Right lobe of liver (tissue), 6 donors: ENCODE results near the gene NFAT5. TPM values are rescaled to one million over a fixed set of nuclear protein-coding genes. Genes with fewer than 3 reads are reported as not detected.

Experiments
- ATAC-seq, 4 donors: fragments of 200-7000 bp; cut with Tn5 transposase; one replicate each; pipeline ENCODE4 v1.9.1; 2020; ENCODE audit warnings: mild to moderate bottlenecking in 4 of 4, moderate library complexity in 4 of 4
- DNase-seq, 3 donors: peaks; one replicate each; pipeline ENCODE4 v3.0.0-alpha.2; 2020
- H3K27ac ChIP-seq, 3 donors: fragments of 200-600 bp; one replicate each; pipeline ENCODE4 v1.8.0; 2022
- H3K27me3 ChIP-seq, 2 donors: fragments of 200-600 bp; one replicate each; pipeline ENCODE4 v1.8.0; 2022
- H3K36me3 ChIP-seq, 4 donors: fragments of 200-600 bp; sonication (generic) in 1 of 4; one replicate each; pipeline versions ENCODE4 v1.5.1 to v1.8.0; 2017 to 2022; ENCODE audit warnings: control low read depth in 1 of 4
- H3K4me1 ChIP-seq, 4 donors: fragments of 200-600 bp; sonication (generic) in 1 of 4; one replicate each; pipeline versions ENCODE4 v1.5.1 to v1.8.0; 2017 to 2022; ENCODE audit warnings: control low read depth in 1 of 4
- H3K4me3 ChIP-seq, 3 donors: fragments of 200-600 bp; one replicate each; pipeline ENCODE4 v1.8.0; 2022
- H3K9me3 ChIP-seq, 4 donors: fragments of 200-600 bp; sonication (generic) in 1 of 4; one replicate each; pipeline versions ENCODE4 v1.5.1 to v1.8.0; 2017 to 2022; ENCODE audit warnings: control low read depth in 1 of 4
- POLR2A ChIP-seq: fragments of 450-650 bp; IDR thresholded peaks from one replicate; pipeline ENCODE4 v1.6.1; 2017; ENCODE audit warnings: antibody characterized with exemption, mild to moderate bottlenecking
- WGBS: methylation state at CpG from one replicate; pipeline ENCODE4 v1.1.6; 2018; ENCODE audit warnings: low coverage, low lambda C conversion rate; ENCODE audit not compliant: insufficient coverage; ENCODE audit errors: missing lambda C conversion rate; 5-methylcytosine and 5-hydroxymethylcytosine counted together
- intact Hi-C, 2 donors: fragments of 100-400 bp; cut with DNase I; formaldehyde crosslinking; loops; one replicate each; pipeline versions ENCODE4 v1.11.2 to v1.14.1; 2022
- total RNA-seq, 6 experiments: library from RNA; depleted of rRNA in 2 of 6; stranded (reverse); fragments of >200 nt in 2 of 6; fragmentation: NEBNext Ultra II Directional in 3 of 6; extraction: Animal tissue kit (Norgen Biotek cat#: 25700) in 3 of 6; gene quantifications; one replicate each; pipeline versions ENCODE4 v1.1.0 to v1.2.4, GENCODE V29; 2016 to 2023
- TF ChIP-seq, protein P1 (sequence below), 4 donors: fragments of 200-600 bp in 3 of 4; fragments of 450-650 bp in 1 of 4; IDR thresholded peaks; one replicate each; pipeline versions ENCODE4 v1.5.1 to v1.8.0; 2016 to 2022; ENCODE audit warnings: antibody characterized with exemption in 4 of 4, mild to moderate bottlenecking in 2 of 4
- donor health status: DM: no; HTN: yes; CAD: no.
- donor health status: DM: no; HTN: no; CAD: no.
- donor health status: DM: no; HTN: no; CAD: no.
- donor health status: DM: no; HTN: yes; CAD: no.
- donor health status: DM: no; HTN: yes; CAD: no.

Gene NFAT5
- total RNA-seq, 6 experiments from 2014 or later = 10.3 to 19.6 (median 14.8) TPM

DNA sequence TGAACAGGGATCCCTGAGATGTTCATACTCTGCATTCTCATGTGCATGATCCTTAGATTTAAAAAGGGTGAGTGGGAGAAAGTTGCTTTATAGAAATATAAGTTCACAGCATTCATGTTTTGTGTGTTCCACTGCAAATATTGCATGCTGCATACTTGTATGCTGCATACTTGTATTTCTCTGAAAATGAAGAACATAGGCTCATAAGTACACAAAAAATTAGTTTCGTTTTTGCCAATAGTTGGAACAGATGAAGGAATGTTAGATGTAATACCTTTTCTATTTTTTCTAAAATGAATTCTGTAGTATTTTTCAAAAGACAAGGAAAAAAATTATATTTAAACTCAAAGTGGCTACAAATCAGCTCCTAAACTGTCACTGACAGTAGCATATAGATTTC, 79.0 kb downstream of the NFAT5 start:
- H3K4me3 ChIP-seq = no peak overlapping the region
- DNase-seq (no peak), ATAC-seq (peak in 2 of 4 donors; percentile 27 to 48)
- intact Hi-C loops = no loop called here
- H3K27me3 ChIP-seq = no peaks in the 10 kb centered on the region
- WGBS = 3% methylated on average over 1 of the region's 1 CpG
- TF ChIP-seq, protein P1, sequence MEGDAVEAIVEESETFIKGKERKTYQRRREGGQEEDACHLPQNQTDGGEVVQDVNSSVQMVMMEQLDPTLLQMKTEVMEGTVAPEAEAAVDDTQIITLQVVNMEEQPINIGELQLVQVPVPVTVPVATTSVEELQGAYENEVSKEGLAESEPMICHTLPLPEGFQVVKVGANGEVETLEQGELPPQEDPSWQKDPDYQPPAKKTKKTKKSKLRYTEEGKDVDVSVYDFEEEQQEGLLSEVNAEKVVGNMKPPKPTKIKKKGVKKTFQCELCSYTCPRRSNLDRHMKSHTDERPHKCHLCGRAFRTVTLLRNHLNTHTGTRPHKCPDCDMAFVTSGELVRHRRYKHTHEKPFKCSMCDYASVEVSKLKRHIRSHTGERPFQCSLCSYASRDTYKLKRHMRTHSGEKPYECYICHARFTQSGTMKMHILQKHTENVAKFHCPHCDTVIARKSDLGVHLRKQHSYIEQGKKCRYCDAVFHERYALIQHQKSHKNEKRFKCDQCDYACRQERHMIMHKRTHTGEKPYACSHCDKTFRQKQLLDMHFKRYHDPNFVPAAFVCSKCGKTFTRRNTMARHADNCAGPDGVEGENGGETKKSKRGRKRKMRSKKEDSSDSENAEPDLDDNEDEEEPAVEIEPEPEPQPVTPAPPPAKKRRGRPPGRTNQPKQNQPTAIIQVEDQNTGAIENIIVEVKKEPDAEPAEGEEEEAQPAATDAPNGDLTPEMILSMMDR (IDR thresholded peaks at IDR 0.05) = no peak
- TF ChIP-seq POLR2A = no peak
- H3K4me1 ChIP-seq = peaks cover 0 to 9% (median 4%) of the 10 kb centered on the region in 4 donors
- no peaks in the 10 kb centered on the region for H3K9me3 ChIP-seq
- H3K36me3 ChIP-seq = peaks cover 0 to 18% (median 2%) of the 10 kb centered on the region in 4 donors
- H3K27ac ChIP-seq = no peak overlapping the region

DNA sequence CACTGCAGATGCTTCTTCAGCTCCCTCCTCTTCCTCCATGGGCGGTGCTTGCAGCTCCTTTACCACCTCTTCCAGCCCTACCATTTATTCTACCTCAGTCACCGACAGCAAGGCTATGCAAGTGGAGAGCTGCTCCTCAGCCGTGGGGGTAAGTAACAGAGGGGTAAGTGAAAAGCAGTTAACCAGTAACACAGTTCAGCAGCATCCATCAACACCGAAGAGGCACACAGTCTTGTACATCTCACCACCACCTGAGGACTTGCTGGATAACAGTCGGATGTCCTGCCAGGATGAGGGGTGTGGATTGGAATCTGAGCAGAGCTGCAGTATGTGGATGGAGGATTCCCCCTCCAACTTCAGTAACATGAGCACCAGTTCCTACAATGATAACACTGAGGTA, 81.3 kb downstream of the NFAT5 start:
- intact Hi-C loops = no loop called here
- no peak for TF ChIP-seq POLR2A
- TF ChIP-seq, protein P1 (IDR thresholded peaks at IDR 0.05) = no peak
- Histone ChIP-seq H3K4me3 (no peak overlapping the region), H3K4me1 (peaks cover 0 to 9% (median 4%) of the 10 kb centered on the region in 4 donors), H3K27me3 (no peaks in the 10 kb centered on the region), H3K27ac (no peak overlapping the region), H3K9me3 (no peaks in the 10 kb centered on the region), H3K36me3 (peaks cover 0 to 18% (median 4%) of the 10 kb centered on the region in 4 donors)
- ATAC-seq = no peak
- 97% methylated on average over 5 of the region's 5 CpGs for WGBS
- DNase-seq = no peak

DNA sequence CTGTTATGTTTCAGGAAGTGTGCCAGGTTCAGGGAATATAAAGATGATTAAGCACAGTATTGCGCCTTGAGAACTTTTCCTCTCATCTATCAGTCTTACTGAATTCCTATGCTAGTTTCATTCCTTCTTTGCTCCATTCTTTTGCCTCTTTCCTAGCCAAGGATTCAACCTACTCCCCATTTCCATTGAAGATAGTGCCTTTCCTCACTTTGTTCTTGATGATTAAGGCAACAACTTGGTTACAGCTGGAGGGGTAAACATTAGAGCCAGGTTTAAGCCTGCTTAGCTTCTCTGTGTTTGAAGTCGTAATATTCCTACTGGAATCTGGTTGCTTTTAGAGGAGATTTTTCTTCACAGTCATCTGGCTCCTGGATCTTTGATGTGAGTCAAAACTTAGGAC, 85.5 kb downstream of the NFAT5 start:
- no peak for ATAC-seq
- TF ChIP-seq POLR2A = no peak
- TF ChIP-seq, protein P1 (IDR thresholded peaks at IDR 0.05) = no peak
- peaks cover 0 to 36% (median 7%) of the 10 kb centered on the region in 4 donors for H3K36me3 ChIP-seq

DNA sequence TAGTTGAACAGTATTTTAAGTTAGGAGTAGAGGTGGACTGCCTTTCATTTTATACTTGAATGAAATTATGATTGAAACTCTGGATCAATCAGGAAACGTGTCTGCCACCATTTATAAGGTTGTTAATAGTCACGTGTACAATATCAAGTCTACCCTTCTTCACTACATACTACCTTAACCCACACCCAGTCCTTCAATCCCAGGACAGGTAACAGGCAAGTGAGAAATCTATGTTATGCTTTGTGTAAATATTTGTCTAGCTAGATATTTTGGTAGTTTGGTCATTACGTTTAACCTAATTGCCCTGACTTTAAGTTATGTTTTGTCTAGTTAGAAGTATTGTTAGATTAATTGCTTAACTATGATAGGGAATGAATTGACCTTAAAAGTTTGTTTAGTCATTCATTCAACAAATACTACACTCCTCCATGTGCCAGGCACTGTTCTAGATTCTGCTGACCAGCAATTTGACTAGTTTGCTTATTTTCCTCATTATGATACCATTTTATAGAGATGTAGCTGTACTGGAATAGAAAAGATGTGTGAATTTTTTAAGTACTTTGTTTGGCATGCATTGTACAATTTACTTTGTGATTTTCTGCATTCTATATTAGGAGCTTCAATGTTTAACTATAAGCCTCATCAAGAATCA, 88.6 kb downstream of the NFAT5 start:
- H3K27ac ChIP-seq = no peak overlapping the region
- H3K36me3 ChIP-seq = peaks cover 3 to 39% (median 8%) of the 10 kb centered on the region in 4 donors
- H3K4me1 ChIP-seq = no peaks in the 10 kb centered on the region
- no peaks in the 10 kb centered on the region for H3K27me3 ChIP-seq
- no peak for TF ChIP-seq POLR2A
- TF ChIP-seq, protein P1 (IDR thresholded peaks at IDR 0.05) = no peak
- 61% methylated on average over 3 of the region's 3 CpGs for WGBS
- H3K9me3 ChIP-seq = no peaks in the 10 kb centered on the region
- intact Hi-C loops = no loop called here
- DNase-seq (no peak), ATAC-seq (no peak)
- H3K4me3 ChIP-seq = no peak overlapping the region

More for the DNA sequence above, 85.5 kb downstream of the NFAT5 start:
- Histone ChIP-seq H3K9me3 (no peaks in the 10 kb centered on the region), H3K4me1 (no peaks in the 10 kb centered on the region), H3K27me3 (no peaks in the 10 kb centered on the region), H3K4me3 (no peak overlapping the region), H3K27ac (no peak overlapping the region)
- 90% methylated on average over 2 of the region's 2 CpGs for WGBS
- no peak for DNase-seq
- intact Hi-C loops = no loop called here
